NCI-H1436 treated with DMSO at 0.1 percent for 48 hours (cell line): ENCODE measurements around the gene TMEM158.

ENCODE experiments used
- DNase-seq: peaks from one replicate; lab custom pipeline; 2025; lab: John Stamatoyannopoulos, UW

TMEM158 gene

GRCh38 chr3:45226206-45226915 lies at the start of gene TMEM158:
TMEM158 (minus strand) TSS chr3:45226287; CDS start chr3:45226027, 260 bp downstream.
- no peak for DNase-seq

GRCh38 chr3:45275006-45275704 lies 49.1 kb upstream of the TMEM158 start:
- no peak for DNase-seq

GRCh38 chr3:45273681-45274515 lies 47.8 kb upstream of the TMEM158 start:
- DNase-seq, result no peak

- DNase-seq, result no peak
Observed at GRCh38 chr3:45272828-45273470, 46.9 kb upstream of the TMEM158 start.

- no peak for DNase-seq
Observed at GRCh38 chr3:45272032-45272810, 46.1 kb upstream of the TMEM158 start.

- DNase-seq, result no peak
Observed at GRCh38 chr3:45269952-45270351, 43.9 kb upstream of the TMEM158 start.

- DNase-seq, result no peak
Observed at GRCh38 chr3:45267097-45267496, 41.0 kb upstream of the TMEM158 start.

GRCh38 chr3:45261333-45262110 lies 35.4 kb upstream of the TMEM158 start:
- DNase-seq, result no peak

- DNase-seq, result no peak
Observed at GRCh38 chr3:45259133-45259532, 33.0 kb upstream of the TMEM158 start.

GRCh38 chr3:45258317-45258716 lies 32.2 kb upstream of the TMEM158 start:
- DNase-seq, result no peak

- no peak for DNase-seq
Observed at GRCh38 chr3:45253316-45253715, 27.2 kb upstream of the TMEM158 start.

- no peak for DNase-seq
Observed at GRCh38 chr3:45252826-45253225, 26.7 kb upstream of the TMEM158 start.

GRCh38 chr3:45249391-45249790 lies 23.3 kb upstream of the TMEM158 start:
- no peak for DNase-seq

GRCh38 chr3:45246241-45246640 lies 20.2 kb upstream of the TMEM158 start:
- DNase-seq, result no peak

GRCh38 chr3:45244356-45244755 lies 18.3 kb upstream of the TMEM158 start:
- no peak for DNase-seq

- DNase-seq, result no peak
Observed at GRCh38 chr3:45241206-45241605, 15.1 kb upstream of the TMEM158 start.

- no peak for DNase-seq
Observed at GRCh38 chr3:45240292-45240691, 14.2 kb upstream of the TMEM158 start.

- no peak for DNase-seq
Observed at GRCh38 chr3:45239254-45239653, 13.2 kb upstream of the TMEM158 start.

GRCh38 chr3:45236964-45237363 lies 10.9 kb upstream of the TMEM158 start:
- DNase-seq, result no peak

- DNase-seq, result no peak
Observed at GRCh38 chr3:45235409-45235808, 9.3 kb upstream of the TMEM158 start.

- DNase-seq, result no peak
Observed at GRCh38 chr3:45234250-45234649, 8.2 kb upstream of the TMEM158 start.
